ENCODE data around the gene CPNE8. TPM values are rescaled to one million over a fixed set of nuclear protein-coding genes. Genes with fewer than 3 reads are reported as not detected.

CPNE8 gene
- total RNA-seq, 2 experiments from 2014 or later, result 1.4 to 1.7 TPM

- H3K36me3 Mint-ChIP-seq (ENCODE audit: low read depth), result no peaks in the 10 kb centered on the region
- no peaks in the 10 kb centered on the region for H3K9me3 Mint-ChIP-seq
- POLR2A ChIA-PET, result no interaction called here
- H3K27me3 Mint-ChIP-seq, result no peaks in the 10 kb centered on the region
- TF ChIP-seq, protein P1, sequence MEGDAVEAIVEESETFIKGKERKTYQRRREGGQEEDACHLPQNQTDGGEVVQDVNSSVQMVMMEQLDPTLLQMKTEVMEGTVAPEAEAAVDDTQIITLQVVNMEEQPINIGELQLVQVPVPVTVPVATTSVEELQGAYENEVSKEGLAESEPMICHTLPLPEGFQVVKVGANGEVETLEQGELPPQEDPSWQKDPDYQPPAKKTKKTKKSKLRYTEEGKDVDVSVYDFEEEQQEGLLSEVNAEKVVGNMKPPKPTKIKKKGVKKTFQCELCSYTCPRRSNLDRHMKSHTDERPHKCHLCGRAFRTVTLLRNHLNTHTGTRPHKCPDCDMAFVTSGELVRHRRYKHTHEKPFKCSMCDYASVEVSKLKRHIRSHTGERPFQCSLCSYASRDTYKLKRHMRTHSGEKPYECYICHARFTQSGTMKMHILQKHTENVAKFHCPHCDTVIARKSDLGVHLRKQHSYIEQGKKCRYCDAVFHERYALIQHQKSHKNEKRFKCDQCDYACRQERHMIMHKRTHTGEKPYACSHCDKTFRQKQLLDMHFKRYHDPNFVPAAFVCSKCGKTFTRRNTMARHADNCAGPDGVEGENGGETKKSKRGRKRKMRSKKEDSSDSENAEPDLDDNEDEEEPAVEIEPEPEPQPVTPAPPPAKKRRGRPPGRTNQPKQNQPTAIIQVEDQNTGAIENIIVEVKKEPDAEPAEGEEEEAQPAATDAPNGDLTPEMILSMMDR (IDR thresholded peaks at IDR 0.05), result no peak
- CTCF ChIA-PET, result no interaction called here
- H3K27ac Mint-ChIP-seq, result no peak overlapping the region
- no peak overlapping the region for H3K4me3 Mint-ChIP-seq
- DNase-seq, result no peak
- intact Hi-C loops (cut with micrococcal nuclease), result no loop called here
- no peaks in the 10 kb centered on the region for H3K4me1 Mint-ChIP-seq (ENCODE audit: low read depth)
- no peak for ATAC-seq
Measured at GRCh38 chr12:38823738-38824137, 81.7 kb downstream of the CPNE8 start.

GRCh38 chr12:38823314-38823713 lies 82.1 kb downstream of the CPNE8 start:
- no peak for ATAC-seq
- ChIA-PET POLR2A (no interaction called here), CTCF (no interaction called here)
- Mint-ChIP-seq H3K36me3 (ENCODE audit: low read depth) (no peaks in the 10 kb centered on the region), H3K4me1 (ENCODE audit: low read depth) (no peaks in the 10 kb centered on the region), H3K27me3 (no peaks in the 10 kb centered on the region), H3K27ac (no peak overlapping the region), H3K9me3 (no peaks in the 10 kb centered on the region), H3K4me3 (no peak overlapping the region)
- intact Hi-C loops (cut with micrococcal nuclease), result no loop called here
- no peak for DNase-seq
- TF ChIP-seq, protein P1 (IDR thresholded peaks at IDR 0.05), result no peak

DNA sequence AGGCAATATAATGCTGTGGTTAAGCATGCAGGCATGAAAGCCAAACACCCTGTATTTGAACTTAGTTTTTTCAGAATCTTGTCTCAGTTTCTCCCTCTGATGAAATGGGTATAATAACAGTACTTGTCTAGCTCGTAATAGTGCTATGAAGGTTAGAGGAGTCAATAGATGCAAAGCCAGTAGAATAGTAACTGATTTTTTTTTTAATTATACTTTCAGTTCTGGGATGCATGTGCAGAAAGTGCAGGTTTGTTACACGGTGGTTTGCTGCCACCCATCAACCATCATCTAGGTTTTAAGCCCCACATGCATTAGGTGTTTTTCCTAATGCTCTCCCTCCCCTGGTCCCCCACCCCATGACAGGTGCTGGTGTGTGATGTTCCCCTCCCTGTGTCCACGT lies 87.4 kb downstream of the CPNE8 start:
- TF ChIP-seq, protein P1 (IDR thresholded peaks at IDR 0.05), result no peak
- CTCF ChIA-PET, result no interaction called here
- no peaks in the 10 kb centered on the region for H3K9me3 Mint-ChIP-seq
- POLR2A ChIA-PET, result no interaction called here
- ATAC-seq, result no peak
- no peaks in the 10 kb centered on the region for H3K4me1 Mint-ChIP-seq (ENCODE audit: low read depth)
- no peak for DNase-seq
- no peaks in the 10 kb centered on the region for H3K27me3 Mint-ChIP-seq
- intact Hi-C loops (cut with micrococcal nuclease), result no loop called here
- H3K4me3 Mint-ChIP-seq, result no peak overlapping the region
- H3K27ac Mint-ChIP-seq, result no peak overlapping the region
- no peaks in the 10 kb centered on the region for H3K36me3 Mint-ChIP-seq (ENCODE audit: low read depth)

- no peaks in the 10 kb centered on the region for H3K4me1 Mint-ChIP-seq (ENCODE audit: low read depth)
- H3K27me3 Mint-ChIP-seq, result no peaks in the 10 kb centered on the region
- no peak for DNase-seq
- H3K27ac Mint-ChIP-seq, result no peak overlapping the region
- intact Hi-C loops (cut with micrococcal nuclease), result no loop called here
- H3K9me3 Mint-ChIP-seq, result peaks cover 10% of the 10 kb centered on the region
- H3K4me3 Mint-ChIP-seq, result no peak overlapping the region
- H3K36me3 Mint-ChIP-seq (ENCODE audit: low read depth), result peaks cover 4% of the 10 kb centered on the region
- POLR2A ChIA-PET, result no interaction called here
- no peak for ATAC-seq
- CTCF ChIA-PET, result no interaction called here
- TF ChIP-seq, protein P1 (IDR thresholded peaks at IDR 0.05), result no peak
Measured at GRCh38 chr12:38813923-38814322, 91.5 kb downstream of the CPNE8 start.

GRCh38 chr12:38811814-38812356 lies 93.5 kb downstream of the CPNE8 start:
- Mint-ChIP-seq H3K4me3 (no peak overlapping the region), H3K4me1 (ENCODE audit: low read depth) (no peaks in the 10 kb centered on the region), H3K36me3 (ENCODE audit: low read depth) (peaks cover 4% of the 10 kb centered on the region), H3K27me3 (no peaks in the 10 kb centered on the region), H3K9me3 (peaks cover 10% of the 10 kb centered on the region), H3K27ac (no peak overlapping the region)
- intact Hi-C loops (cut with micrococcal nuclease), result no loop called here
- CTCF ChIA-PET, result no interaction called here
- TF ChIP-seq, protein P1 (IDR thresholded peaks at IDR 0.05), result no peak
- DNase-seq (no peak), ATAC-seq (no peak)
- POLR2A ChIA-PET, result interaction anchor here (0.6 kb wide), 1 partner anchor 155 kb away, joined by 3 read pairs; no protein-coding TSS in a partner anchor

Data from activated CD8-positive, alpha-beta T cell treated with anti-CD3 and anti-CD28 coated beads for 36 hours (primary cell).